CD4-positive, alpha-beta T cell treated with Interleukin-6 for 4 hours (primary cell): ENCODE data around the gene AKR7A3.
"Not testable (repeated sequence)": the region's sequence is repeated elsewhere in the genome, so short reads cannot be mapped to it uniquely, and the experiment has no call there.

Source experiments
- DNase-seq: peaks from one replicate; pipeline ENCODE4 v3.0.0-alpha.2; 2020; ENCODE audit warnings: mixed read lengths

Gene AKR7A3

DNA sequence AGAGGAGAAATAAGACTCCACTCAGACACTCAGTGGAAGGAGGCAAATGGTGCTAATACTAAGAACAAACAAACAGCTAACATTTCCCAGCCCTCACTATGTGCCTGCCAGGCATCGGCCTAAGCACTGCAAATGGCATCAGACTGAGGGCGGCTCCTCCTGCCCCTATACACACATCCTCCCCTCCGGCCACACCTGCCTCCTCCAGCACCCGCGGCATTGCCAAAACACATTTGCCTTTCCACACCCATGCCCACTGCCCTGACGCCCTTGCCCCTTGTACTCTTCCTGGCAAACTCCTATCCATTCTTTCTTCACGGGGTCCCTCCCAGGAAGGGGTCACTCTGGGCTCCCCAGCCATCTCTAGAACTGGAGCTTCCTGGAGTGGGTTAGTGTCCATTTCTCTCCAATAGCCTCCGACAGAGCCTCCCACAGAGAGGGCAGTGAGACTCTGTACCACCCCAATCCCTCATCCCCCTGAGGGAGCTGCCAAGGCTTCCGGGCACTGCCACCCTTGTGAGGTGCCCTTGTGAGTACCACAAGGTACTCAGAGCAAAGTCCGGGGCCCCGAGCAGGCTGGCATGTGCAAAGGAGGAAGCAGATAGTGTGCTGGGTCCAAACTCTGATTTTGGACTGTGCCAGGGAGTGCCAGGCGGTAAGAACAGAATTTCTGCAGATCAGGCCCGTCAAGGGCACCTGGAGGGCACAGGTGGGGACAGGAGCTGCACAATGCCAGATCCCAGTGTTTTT, 959 bp downstream of the AKR7A3 start:
- no peak for DNase-seq

DNA sequence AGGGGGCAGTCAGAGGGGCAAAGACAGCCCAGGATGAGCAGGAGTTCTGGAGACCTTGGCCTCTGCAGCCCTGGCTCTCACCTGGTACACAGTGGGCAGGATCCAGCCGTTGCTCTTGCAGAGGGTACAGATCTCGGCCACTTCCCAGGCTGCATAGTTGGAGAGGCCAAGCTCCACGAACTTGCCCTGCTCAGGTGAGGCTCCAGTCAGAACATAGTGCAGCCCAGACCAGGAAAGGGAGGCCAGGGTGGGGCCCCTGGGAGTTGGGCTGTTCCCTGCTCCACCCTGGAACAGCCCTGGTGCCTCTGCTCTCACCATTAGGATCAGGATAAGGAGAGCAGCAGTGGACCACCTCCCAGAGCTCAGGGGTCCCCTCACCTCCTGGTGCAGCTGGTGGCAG, 2.8 kb downstream of the AKR7A3 start:
- not testable (repeated sequence) for DNase-seq

DNA sequence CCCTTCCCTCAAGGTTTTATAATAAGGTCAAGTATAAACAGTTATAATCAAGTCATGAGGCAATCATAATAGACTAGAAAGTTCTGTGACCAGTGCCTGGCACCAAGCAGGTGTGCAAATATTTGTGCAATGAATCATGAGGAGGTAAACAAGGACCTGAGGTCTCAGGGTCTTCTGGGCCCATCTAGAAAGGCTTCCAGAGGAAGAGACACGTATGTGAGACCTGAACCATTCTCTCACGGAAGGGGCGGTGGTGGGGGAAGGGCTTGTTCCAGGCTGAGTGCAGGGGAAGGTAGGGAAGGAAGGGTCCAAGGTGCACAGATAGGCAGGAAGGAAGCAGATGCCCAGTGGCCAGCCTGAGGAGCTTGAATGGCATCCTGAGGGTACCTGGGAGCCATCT, 3.2 kb downstream of the AKR7A3 start:
- DNase-seq = not testable (repeated sequence)

DNA sequence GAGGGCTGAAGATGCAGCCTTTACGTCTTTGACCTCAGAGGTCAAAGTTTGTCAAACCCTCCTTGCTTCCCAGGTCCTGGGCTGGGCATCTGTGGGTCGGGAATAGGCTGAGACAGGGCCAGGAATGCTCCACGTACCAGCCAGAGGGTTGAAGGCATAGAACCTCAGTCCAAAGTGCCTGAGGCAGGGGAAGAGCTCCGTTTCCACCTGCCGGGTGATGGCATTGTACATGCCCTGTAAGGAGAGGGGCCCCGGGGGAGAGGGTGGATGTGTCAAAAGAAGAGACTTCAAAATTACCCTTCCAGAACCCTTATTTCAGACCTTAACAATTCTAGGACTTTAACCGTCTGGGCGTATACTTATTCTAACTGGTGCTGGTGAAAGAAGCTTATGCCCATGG, 3.7 kb downstream of the AKR7A3 start:
- DNase-seq = no peak

DNA sequence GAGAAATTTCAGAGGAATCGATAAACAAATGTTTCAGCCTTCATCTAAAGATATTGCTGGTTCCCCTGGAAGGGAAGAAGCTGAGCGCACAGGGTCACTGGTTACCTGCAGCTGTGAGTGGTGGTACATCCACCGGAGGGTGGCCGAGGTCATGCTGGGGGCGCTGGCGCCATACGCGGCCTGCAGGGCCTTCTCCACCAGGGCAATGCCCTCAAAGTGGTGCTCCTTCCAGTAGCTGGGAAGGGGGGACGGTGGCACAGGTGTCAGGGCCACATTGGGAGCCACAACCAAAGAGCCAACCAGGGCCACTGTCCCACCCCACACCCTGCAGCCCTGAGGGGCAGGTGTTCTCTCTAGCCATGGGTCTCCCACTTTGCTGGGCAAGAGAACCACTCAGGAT, 4.7 kb downstream of the AKR7A3 start:
- no peak for DNase-seq

DNA sequence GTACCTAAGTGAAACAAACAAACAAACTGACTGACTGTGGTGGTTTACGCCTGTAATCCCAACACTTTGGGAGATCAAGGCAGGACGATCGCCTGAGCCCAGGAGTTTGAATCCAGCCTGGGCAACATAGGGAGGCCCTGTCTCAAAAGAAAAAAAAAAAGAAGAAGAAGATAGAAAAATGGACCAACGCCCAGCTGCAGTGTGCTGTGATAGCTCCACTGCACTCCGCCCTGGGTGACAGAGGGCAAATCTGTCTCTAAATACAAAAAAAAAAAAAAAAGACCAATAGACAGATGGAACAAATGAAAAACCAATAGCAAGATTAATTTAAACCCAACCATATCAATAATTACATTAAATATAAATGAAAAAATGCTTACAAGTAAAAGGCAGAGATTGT, 13.9 kb downstream of the AKR7A3 start:
- DNase-seq = no peak

DNA sequence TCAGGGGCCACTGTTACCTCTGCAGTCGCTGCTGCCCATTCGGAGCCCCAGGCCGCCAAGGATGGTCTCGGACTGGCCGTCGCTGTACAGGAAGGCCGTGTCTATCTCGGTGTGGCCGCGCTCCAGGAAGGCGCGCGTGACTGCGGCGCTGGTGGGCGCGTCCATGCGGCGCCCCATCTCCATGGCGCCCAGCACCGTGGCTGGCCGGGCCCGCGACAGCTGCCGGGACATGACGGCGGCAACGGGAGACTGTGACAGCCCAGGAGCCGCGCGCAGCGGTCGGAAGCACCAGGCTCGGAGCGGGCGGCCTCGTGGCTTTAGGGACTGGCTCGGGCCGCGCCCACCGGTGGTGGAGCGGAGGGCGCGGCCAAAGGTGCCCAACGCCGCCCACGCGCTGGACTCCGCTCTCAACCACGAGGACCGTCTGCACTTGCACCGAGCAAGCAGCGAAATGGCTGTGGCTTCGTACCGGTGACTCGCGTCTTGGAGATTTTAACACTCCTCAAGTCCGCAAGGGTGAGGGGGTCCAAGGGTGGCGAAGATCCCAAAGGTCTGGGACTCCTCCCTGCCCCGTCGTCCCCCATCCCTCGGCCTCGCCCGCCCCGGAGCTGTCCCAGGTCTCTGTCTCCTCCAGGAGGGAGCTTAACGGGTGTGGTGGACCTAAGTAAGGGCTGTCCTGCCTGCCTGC, 14.6 kb downstream of the AKR7A3 start:
- not testable (repeated sequence) for DNase-seq

DNA sequence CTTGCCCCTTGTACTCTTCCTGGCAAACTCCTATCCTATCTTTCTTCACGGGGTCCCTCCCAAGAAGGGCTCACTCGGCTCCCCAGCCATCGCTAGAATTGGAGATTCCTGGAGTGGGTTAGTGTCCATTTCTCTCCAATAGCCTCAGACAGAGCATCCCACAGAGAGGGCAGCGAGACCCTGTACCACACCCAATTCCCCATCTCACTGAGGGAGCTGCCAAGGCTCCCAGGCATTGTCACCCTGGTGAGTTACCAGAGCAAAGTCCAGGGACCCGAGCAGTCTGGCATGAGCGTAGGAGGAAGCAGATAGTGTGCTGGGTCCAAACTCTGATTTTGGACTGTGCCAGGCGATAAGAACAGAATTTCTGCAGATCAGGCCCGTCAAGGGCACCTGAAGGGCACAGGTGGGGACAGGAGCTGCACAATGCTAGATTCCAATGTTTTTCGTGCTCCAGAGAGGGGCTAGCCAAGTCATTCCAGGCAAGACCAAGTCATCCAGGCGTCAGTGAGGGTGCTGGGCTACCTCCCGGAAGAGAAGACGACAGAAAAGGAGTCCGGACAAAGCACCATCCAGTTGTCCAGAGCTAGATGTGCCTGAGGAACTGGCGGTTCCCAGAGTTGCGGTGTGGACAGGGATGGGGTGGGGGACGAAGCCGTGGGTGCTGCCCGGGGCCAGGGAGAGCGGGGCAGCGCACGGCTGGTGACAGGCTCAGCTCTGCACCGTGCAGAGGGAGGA, 15.3 kb downstream of the AKR7A3 start:
- no peak for DNase-seq

DNA sequence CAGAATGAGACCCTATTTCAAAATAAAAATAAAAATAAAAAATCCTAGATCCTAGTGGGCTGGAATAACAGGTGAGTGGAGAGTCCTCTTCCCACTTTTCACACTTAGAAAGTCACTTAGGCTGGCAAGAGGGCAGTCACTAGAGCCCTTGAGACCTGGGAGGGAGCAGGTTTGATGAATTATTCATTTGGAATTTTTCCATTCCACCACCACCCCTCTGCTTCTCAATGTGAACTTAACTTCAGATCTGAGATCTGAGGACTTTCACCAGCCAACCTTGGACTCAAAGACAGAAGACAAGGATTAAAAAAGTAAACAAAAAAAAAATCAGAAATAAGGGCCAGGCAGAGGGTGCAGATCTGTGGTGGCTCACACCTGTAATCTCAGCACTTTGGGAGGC, 16.5 kb downstream of the AKR7A3 start:
- no peak for DNase-seq

DNA sequence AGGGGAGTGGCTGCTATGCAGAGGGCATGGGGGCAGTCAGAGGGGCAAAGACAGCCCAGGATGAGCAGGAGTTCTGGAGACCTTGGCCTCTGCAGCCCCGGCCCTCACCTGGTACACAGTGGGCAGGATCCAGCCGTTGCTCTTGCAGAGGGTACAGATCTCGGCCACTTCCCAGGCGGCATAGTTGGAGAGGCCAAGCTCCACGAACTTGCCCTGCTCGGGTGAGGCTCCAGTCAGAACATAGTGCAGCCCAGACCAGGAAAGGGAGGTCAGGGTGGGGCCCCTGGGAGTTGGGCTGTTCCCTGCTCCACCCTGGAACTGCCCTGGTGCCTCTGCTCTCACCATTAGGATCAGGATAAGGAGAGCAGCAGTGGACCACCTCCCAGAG, 18.2 kb downstream of the AKR7A3 start:
- DNase-seq = not testable (repeated sequence)

DNA sequence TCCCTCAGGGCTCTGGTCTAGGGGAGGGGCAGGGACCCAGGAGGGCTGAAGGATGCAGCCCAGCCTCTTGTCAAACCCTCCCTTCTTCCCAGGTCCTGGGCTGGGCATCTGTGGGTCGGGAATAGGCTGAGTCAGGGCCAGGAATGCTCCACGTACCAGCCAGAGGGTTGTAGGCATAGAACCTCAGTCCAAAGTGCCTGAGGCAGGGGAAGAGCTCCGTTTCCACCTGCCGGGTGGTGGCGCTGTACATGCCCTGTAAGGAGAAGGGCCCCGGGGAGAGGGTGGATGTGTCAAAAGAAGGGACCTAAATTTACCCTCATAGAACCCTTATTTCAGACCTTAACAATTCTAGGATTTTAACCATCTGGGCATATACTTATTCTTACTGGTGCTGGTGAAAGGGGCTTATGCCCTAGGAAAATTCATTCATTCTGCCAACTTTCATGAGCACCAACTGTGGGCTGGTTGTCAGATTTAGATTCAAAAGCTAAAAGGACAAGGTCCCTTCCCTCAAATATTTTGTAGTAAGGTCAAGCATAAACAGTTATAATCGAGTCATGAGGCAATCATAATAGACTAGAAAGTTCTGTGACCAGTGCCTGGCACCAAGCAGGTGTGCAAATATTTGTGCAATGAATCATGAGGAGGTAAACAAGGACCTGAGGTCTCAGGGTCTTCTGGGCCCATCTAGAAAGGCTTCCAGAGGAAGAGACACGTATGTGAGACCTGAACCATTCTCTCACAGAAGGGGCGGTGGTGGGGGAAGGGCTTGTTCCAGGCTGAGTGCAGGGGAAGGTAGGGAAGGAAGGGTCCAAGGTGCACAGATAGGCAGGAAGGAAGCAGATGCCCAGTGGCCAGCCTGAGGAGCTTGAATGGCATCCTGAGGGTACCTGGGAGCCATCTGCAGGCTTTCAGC, 18.9 kb downstream of the AKR7A3 start:
- DNase-seq = not testable (repeated sequence)

DNA sequence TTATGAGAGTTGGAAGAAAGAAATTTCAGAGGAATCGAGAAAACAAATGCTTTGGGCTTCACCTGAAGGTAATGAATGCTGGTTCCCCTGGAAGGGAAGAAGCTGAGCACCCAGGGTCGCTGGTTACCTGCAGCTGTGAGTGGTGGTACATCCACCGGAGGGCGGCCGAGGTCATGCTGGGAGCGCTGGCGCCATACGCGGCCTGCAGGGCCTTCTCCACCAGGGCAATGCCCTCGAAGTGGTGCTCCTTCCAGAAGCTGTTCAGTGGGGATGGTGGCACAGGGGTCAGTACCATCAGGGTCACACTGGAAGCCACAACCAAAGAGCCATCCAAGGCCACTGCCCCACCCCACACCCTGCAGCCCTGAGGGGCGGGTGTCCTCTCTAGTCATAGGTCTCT, 20.1 kb downstream of the AKR7A3 start:
- DNase-seq = no peak

DNA sequence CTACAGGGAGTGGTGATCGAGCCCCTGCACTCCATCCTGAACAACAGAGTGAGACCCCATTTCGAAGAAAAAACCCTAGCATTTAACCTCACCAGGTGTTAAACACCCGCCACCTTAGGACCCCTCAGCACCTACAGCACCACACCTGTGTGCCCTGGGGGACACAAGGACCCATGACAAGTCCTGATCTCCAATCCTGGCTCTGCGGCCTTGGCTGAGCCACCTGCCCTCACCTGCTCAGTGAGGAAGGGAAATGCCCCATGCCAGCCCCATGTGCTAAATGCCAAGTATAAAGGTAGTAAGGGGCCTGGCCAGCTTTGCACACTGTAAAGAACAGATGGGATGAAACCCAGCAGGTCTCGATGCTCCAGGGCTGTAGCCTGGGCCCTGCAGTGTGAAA, 25.8 kb downstream of the AKR7A3 start:
- no peak for DNase-seq

DNA sequence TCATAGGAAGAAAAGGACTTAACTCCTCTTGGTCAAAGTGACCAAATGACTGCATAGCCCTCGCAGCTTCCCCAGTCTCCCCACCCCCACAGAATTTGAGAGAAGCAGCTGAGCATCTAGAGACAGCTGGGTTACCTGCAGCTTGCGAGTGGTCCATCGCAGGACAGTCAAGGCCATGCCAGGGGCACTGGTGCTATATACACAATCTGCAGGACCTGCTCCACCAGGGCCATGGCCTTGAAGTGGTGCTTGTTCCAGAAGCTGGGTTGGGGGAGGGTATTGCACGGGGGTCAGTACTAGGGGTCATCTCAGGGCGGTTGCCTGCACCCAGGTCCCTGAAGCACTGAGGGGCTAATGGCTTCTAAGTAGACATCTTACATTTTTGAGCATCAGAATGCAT, 26.5 kb downstream of the AKR7A3 start:
- DNase-seq = no peak

DNA sequence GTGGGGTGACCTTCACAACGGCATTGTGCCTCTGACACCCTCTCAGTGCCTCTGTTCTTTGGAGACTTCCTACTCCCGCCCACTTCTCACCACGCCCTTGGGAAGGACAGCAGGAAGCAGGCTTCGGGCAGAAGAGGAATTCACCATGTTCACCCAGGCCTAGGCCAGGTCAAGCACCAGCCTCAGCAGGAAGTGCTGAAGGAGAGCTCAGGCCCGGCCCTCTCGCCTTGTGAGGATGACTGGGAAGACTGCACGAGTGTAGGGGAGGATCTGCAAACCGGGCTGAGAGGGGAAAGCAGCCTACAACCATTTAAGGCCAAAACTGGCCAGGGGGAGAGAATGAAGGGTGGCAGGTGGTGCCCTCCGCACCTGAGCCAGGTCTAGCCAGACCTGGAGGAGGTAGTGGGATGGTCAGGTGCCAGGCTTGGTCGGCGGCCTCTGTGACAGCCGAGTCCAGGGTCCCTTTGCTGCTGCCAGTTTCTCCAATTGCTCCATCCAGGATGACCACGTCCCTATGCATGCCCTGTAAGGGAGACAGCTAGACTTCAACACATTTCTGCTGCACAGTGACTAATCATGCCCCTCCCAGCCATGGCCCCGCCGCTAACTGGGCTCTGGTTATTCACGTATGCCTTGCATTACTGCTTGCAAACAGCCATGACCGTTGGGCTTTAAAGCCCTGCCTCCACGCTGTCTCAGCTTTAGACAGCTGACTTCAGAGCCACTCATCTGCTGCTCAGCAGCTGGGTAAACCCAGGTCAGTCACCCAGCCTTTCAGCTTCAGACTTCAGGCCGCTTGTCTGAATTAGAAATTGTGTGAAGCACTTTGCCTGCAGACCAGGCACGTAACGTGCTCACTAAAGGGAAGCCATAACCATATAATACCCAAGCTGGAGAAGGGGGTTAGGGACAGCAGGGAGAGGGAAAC, 28.1 kb downstream of the AKR7A3 start:
- no peak for DNase-seq

DNA sequence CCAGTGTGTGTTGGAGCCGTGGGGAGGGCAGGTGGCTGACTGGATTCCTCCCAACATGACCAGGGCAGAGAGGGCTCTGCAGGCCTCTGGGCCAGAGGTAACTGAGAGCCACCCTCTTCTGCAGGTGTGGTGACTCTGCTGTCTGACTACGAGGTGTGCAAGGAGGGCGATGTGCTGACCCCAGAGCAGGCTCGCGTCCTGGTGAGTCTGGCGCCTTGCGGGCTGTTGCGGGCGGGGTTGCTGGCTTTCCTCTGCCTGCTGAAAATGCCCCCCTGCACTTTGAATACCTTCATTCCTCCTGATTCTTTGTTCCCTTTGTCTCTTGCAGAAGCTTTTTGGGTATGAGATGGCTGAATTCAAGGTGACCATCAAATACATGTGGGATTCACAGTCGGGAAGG, 30.2 kb downstream of the AKR7A3 start:
- DNase-seq = no peak

DNA sequence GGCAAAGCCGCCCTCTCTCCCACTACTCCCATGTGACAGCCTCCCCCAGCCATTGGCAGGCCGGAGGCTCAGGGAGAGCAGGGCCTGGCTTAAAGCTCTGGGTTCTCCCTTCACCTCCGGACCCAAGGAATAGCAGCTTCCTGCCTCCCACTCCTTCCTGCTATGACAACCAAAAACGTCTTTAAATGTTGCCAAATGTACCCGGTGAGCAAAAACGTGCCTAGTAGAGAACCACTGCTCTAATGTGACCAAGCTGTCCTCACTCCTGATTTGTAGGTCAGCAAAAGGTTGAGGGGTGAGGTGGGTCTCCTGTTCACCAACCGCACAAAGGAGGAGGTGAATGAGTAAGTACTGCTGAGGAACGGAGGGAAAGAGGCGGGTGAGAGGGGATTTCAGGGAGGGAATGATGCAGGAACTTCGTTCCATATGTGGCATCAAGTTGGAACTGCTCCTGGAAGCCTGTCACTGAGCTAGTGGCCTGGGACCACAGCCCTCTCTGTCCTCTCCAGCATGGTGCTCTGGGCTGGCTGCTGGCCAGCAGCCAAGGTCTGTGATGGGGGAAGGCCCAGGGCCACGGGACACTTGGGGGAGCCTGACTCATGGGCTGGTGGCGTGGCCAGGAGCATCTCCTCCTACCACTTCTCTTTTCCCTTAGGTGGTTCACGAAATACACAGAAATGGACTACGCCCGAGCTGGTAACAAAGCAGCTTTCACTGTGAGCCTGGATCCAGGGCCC, 31.2 kb downstream of the AKR7A3 start:
- DNase-seq = no peak

DNA sequence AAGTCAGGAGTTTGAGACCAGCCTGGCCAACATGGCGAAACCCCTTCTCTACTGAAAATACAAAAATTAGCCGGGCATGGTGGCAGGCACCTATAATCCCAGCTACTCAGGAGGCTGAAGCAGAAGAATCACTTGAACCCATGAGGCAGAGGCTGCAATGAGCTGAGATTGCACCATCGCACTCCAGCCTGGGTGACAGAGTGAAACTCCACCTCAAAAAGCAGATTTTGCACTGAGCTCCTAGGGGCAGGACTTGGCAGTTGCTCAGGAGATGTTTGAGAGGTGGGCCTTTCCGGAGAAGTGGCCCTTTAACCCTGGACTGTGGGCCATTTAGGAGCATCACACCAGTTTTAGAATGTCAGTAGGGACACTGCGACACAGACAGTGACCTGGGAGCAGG, 32.3 kb downstream of the AKR7A3 start:
- not testable (repeated sequence) for DNase-seq

DNA sequence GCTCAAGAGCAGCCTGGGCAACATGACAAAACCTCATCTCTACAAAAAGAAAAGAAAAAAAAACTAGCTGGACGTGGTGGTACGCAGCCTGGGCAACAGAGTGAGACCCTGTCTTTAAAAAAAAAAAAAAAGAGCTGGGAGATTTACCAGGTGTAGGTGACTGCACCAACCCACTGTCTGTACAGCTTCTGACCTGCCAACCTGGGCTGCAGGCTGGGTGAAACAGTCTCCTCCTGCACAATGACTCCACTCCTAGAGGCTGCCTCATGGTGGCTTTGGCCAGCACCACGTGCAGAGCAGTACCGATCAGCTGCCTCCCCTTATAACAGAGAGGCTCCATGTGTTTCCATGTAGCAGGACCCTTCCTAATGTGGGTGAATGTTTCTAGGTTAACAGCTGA, 33.3 kb downstream of the AKR7A3 start:
- no peak for DNase-seq

DNA sequence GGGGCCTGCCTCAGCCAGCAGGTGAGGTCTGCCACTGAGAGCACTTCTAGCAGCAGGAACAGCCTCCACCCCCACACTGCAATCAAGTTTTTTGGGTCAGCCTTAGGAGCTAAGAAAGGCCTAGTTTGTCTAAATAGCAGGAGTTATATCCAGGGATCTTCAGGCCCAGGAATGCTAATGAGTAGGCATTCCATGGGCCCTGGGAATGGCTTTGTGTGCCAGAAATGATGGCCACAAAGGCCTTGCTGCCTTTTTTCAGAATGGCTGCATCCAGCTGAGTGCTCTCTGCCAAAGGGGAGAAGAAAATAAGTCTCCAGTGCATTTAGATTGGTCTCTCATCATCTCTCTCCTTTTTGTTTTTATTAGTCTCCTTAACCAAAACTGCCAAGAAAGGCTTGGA, 34.2 kb downstream of the AKR7A3 start:
- DNase-seq = no peak
